ENCODE results near the gene PCBP2.
A peak's percentile ranks its signal among the peaks of the same experiment; 100 is the strongest.
"Not testable (repeated sequence)": the region's sequence is repeated elsewhere in the genome, so short reads cannot be mapped to it uniquely, and the experiment has no call there.

PCBP2 gene

DNA sequence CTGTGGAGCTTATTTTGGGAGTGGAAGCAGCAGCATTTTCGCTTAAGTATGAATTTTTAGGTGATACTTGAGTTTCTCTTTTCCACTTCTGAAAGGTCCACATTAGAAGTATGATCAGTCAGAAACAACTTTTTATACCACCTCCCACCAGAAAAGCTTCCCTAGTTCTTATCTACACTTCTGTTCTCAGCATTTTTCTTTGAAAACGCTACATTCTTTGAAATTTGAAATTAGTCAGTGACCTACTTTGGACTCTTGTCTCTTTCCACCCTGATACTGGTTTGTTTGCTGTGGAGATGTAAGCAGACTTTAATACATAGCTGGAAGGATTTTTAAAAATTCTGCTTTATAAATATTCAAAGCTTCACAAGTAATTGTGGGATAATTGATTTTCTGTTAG is 22.2 kb downstream of the PCBP2 start:
- no peak for DNase-seq

DNA sequence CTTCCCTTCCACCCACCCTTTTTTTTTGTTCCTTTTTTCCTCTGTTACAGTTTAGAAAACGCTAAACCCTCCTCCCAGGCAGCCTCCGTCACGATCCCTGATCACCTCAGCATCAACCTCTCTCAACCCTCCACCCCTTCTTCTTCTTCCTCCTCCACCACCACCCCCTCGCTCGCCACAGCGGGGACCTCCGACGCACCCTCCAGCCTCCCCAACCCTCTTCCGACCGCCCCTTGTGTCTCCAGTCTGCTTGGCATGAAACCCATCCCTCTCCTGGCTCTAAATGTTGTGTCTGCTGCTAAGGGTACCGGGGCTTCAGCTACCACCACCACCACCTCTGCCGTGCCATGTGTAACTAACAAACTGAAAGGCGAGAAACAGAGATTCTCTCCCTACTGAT is 22.9 kb downstream of the PCBP2 start:
- no peak for DNase-seq

DNA sequence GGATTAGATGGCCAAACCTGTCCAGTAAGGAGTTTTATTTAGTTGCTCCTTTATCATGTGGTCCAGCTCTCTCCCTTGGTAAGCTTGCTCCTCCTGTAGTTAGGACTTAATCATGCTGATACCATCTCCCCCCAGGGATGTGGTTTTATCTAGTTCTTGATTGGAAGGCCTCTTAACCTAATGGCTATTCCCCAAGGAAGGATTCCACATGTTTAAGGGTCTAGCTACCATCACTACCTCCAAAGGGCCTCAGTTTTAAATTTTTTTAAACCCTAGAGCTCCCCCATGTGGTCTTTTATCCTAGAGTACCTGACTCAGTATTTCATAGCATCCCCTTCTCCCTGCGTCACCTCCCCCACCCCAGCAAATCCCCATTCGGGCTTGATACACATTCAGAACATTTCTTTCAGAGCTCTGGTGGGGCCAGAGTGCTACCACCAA is 24.9 kb downstream of the PCBP2 start:
- DNase-seq: no peak

DNA sequence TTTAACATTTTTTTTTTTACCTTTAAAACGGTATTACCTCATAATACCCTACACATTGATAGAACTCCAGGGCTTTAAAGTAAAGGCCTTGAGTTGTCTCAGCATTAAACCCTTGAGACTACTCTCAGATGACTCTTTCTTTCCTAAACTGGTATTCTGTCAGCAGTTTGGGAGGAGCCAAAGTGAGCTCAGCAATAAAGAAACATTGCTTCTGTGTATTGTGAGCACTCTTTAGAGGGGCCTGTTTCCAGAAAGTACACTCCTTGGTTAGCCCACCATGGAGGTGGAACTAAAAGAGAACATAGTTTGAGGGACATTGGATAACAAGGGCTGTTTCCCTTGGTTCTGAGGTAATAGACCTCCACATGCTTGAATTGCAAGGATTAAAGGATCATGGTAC is 27.0 kb downstream of the PCBP2 start:
- DNase-seq: no peak

DNA sequence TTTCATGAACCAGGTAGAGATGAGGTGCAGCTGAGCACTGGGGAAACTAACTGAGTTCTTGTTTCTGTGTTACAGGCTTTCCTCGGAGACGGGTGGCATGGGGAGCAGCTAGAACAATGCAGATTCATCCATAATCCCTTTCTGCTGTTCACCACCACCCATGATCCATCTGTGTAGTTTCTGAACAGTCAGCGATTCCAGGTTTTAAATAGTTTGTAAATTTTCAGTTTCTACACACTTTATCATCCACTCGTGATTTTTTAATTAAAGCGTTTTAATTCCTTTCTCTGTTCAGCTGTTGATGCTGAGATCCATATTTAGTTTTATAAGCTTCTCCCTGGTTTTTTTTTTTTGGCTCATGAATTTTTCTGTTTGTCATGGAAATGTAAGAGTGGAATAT is 27.4 kb downstream of the PCBP2 start:
- no peak for DNase-seq

DNA sequence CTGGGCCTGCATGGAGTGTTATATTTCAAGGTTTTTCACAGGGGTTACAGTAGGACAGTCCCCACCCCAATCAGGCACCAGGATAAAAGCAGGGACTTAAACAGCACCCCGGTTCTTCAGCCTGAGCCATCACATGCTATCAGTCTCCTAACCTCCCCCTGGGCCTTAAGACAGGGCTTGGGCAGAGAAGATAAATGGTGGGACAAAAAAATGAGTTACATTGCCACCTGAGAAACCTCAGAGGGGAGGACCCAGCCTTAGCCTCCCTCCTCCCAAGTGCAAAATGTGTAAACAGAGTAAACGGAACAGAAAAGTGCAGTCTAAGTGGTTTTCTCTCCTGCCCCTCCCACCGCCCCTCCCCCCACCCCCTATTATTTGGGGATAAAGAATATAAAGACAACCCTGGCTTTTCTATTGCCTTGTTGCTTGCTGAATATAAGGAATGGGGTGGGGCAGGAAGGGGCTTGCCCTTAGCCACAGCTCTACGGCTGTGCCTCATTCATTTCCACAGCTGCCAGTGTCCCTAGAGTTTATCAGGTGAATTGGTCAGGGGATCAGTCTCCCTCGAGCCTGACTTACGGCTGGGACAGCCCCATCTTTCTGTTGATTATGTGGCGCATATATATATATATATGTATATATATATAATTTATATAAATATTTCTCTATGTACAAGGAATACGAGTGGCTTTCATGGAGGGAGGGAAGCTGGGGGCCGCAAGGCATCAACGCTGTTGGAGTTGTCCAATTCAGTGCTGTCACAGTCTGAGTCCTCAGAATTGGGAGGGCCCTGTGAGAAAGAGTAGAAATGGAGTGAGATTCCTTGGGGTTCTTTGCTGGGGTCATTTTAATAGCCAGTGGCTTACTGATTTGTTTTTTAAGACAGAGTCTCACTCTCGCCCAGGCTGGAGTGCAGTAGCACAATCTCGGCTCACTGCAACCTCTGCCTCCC is 28.9 kb downstream of the PCBP2 start:
- no peak for DNase-seq

DNA sequence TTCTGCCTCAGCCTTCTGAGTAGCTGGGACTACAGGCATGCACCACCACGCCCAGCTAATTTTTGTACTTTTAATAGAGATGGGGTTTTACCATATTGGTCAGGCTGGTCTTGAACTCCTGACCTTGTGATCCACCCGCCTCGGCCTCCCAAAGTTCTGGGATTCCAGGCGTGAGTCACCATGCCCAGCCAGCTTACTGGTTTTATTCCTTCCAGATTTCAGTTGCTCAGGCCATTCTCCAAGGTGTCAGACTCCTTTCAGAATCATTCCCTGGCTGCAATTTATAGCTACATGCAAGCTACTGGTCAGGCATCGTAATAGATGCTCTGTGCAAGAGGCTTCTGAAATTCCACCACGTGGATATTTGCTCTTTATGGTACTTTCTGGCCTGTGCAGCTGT is 29.6 kb downstream of the PCBP2 start:
- not testable (repeated sequence) for DNase-seq

DNA sequence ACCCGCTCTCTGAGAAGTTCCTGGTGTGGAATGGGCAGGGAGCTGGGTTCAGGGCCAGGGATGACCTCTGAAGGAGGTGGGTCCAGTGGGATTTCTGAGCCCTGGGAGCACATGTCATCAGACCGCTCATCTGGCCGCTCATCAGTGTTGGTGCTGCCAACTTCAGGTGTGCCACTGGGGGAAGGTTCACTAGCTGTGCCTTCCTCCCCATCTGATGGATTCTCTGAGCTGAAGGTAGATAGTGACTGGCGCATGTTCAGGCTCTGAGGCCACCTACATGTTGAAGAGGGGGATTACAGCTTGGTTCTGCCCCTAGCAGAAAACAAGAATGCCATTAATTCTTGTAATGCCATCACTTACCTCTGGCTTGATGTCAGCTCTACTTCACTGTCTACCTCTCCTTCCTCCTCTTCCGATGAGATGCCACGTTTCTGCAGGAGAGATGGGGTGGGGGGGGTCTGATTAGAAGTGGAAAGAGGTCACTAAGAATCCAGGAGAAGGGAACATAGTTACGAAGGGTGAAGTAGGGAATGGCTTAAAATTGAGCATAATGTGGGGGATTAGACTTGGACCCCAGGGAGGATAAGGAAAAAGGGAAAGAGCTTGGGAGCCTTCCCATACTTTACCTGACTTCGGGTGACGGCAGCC is 30.2 kb downstream of the PCBP2 start:
- no peak for DNase-seq

DNA sequence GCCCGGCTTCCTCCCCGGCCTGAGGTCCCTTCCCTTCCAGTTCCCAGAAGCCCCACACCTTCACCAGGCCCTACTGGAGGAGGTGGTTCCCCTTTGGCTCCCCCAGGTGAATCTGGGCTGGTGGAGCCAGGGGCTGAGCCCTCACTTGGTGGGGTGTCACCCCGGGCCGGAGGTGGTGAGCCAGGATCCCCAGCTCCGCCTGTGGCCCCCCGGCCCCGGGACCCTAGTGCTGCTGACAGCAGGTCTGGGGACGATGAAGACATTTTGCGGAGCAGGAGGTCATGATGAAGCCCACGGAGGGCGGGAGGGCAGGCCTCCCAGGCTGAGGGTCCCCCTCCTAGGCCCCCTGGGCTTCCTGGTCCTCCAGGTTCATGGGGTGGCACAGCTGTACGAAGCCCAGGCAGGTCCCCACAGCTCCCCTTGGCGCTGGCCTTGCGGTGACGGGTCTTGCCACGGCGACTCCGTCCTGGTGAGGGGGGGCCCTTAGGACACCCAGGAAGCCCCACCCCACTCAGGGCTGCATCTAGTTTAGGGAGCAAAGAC is 30.8 kb downstream of the PCBP2 start:
- no peak for DNase-seq

DNA sequence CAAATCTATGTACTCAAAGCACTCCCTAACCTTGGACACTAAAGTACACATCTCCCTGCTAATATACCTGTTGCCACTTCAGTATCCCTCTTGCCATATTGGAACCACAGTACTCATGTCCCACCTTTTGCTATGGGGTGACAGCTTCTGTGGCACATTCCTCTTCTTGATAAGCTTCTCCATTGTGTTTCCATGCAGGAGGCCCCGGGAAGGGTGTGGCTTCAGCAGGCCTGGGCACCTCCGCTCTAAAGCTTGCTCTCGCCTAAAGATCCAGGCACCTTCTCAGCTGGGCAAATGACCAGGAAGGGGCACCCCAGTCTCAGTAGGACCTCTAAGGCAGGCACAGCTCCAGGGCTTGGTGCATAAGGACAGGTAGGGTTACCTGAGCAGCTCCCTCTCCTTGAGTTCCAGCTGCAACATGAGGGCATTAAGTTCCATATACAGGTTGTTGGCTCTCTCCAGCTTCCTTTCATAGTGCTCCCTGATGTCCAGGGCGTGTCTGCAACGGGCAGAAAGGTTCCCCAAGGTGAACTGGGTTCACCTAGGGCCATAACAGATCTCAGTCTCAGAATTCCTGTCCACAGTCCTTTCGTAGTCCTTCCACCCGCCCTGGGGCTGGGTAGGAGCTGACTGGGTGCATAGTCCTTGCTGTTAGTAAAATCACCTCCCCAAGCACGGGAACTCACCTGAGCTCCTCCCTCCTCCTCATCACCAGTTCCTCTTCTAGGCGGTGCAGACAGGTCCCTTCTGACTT is 31.5 kb downstream of the PCBP2 start:
- DNase-seq: no peak

DNA sequence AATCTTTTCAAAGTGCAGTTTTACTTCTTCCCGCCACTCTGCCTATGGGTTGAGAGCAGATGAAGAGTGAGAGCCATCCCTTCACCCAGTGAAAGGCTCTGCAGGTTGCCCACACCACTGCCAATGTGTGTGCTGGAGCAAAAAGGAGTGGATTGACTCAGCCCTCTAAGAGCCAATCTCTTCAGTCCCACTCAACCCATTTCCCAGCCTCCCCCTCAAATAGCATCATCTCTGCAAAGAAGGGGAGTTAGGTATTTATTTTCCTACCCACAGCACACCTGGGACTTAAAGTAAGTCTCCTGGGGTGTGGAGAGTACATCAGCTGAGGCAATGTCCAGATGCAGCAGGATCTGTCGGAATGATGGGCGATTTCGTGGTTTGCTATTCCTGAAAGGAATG is 32.1 kb downstream of the PCBP2 start:
- DNase-seq: no peak

DNA sequence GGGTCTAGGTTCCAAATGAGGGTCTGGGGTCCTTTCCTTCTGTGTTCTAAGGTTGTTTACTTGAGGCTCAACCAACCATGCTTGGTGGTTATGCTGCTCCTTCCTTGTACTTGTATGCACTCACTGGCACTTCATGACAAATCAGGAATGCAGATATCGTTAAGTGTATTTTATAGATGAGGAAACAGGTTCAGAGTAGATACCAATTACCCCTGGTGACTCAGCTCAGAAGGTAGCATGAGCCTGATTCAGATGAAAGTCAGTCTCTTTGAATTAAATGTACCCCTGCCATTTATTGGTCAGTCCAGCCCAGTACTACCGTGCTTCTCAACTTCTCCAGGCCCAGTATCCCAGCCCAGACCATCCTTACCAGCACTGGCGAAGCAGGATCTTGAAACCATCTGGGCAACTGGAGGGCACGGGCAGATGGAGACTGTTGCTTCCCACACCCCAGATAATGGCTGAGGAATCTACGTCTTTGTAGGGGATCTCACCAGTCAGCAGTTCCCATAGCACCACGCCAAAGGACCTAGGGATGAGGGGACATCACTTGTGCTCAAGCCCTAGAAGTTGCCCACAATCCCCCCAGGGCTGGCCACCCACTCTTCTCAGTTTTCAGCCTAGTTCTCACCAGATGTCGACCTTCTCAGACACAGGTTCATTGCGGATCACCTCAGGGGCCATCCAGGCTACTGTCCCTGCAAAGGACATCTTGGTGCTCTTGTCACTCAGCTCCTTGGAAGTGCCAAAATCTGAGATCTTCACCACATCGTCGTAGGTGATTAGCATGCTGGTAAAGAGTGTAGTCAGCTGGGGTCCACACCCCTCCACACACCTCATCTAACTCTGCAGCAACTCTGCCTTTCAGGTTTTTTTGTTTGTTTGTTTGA is 33.0 kb downstream of the PCBP2 start:
- DNase-seq: no peak

DNA sequence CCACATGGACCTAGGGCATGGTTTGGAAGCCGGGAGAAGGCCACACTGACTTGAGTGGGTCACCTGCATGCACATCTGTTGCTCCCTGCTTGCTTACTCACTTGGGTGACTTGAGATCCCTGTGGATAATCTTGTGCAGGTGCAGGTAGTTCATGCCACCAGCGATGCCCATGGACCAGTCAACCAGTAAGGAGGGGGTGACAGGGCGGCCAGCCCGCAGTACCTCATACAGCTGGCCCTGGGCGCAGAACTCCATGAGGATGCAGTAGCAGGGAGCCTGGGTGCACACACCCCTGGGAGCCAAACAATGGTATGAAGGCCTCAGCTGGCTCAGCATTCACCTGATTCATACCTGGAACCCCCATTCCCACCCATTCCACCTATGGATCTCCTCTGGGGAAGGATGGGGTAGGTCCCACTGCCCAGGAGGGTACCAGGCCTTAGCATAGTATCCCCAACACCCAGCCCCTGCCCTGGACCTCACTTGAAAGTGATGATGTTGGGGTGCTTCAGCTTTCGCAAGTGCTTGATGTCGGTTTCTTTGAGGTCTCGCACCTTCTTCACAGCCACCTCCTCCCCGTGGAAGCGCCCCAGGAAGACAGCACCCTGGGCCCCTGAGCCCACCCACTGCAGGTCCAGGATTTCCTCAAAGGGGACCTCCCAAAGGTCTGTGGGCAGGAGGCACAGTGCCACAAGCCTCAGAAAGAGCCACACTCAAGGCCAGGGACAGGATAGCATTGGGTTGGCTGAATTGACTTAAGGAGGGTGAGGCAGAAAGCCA is 34.2 kb downstream of the PCBP2 start:
- no peak for DNase-seq

DNA sequence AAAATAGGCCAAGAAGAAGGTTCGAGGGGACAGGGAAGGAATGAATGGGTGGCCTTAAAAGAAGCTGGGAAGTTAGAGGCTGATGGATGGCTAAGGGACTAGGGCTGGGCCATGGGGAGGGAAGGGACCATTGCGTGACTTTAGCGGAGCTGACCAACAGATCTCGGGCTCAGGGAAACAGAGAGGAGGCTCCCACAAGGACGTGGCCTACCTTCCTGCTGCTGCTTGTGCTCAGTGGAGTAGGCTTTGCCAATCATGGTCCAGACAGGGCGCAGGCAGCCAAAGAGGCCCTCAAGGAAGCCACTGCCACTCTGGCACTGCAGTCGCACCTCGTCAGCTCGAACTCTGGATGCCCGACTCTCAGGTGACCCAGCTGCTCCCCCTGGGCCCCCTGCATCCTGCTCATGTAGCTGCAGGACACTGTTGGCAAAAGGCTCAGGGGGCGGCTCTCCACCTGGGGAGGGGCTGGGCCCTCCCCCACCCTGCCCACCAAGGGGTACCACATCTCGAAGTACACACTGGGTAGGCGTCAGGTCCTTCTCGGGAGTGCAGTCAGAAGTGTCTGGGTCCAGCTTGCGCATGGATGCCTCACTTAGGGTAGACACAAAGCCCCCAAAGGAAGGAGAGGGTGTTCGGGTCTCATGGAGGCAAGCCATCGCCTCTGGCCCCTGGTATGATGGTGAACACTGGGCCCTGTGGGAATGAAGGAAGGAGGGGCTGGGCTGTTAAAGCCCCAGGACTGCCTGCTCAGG is 35.0 kb downstream of the PCBP2 start:
- no peak for DNase-seq

DNA sequence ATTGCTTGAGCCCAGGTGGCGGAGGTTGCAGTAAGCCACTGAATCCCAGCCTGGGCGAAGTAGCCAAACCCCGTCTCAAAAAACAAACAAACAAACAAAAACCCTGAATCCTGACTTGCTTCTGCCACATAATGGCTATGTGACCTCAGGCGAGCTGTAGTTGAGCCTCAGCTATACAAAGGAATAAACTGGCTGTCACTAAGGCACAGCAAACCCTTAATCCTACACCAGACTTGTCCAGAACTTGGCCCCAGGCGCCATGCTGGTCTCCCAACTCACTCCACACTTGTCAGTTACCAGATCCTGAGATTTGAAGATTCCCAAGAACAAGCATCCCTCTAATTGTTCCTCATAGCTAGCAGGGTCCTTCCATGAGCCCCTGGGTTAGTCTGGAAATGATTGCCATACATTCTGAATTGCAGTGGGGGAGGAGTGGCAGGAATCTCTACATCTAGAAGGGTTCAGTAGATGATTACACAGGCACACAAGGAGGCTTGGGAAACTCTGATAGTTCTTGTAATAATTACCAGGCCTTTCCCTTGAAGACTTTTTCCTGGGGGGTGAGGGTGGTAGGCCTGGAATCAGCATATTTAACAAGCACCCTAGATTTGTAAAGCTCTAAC is 37.5 kb downstream of the PCBP2 start:
- no peak for DNase-seq

DNA sequence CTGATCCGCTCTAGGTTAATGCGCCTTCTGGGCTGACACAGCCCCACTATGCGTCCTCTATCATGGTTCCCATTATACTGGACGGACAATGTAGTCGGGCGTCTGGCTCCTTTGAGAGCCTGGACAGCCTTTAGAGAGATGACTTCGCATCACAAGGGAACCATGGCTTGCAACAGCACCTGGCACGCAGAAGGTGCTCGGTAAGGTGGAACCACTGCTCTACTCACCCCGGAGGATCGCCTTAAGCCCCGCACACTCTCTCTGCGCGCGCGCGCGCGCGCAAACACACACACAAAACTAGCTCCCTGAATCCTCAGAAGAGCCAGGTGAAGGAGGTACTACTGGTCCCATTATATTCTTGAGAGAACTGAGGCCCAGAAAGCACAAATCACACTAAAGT is 40.3 kb downstream of the PCBP2 start:
- peak; percentile 16 for DNase-seq

DNA sequence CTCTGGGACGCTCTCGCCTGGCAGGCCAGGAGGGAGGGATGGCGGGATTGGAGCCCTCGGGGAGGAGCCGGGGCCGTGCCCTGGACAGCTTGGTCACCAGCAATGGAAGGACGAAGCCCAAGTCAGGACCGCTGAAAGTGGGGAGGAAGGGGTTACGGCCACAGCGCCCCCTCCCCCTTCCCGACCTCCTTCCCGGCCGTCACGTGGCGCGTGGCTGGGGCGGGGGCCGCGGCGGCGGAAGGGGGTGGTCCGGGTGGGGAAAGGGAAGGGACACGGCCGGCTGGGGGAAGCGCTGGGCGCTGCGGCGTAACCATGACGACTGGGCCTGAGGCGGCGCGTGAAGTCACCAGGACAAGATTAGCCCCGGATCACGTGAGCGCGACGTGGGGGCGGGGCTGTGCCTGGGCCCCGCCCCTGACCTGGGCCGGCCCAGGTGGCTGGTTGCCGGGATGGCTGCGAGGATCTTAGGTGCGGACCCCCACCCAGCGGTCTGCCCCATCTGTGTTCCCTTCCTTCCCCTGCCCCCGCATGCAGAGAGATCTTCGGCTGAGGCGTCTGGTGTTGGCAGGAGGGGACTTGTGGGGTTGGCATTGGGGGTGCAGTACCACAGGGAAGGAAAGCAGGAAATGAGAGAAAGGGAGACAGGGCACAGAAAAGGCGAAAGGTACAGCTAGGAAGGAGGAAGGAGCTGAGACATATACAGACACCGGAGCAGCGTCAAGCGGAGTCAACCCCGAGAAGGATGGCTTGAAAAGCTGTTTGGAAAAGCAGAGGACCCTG is 41.1 kb downstream of the PCBP2 start:
- peak; percentile 95 for DNase-seq

DNA sequence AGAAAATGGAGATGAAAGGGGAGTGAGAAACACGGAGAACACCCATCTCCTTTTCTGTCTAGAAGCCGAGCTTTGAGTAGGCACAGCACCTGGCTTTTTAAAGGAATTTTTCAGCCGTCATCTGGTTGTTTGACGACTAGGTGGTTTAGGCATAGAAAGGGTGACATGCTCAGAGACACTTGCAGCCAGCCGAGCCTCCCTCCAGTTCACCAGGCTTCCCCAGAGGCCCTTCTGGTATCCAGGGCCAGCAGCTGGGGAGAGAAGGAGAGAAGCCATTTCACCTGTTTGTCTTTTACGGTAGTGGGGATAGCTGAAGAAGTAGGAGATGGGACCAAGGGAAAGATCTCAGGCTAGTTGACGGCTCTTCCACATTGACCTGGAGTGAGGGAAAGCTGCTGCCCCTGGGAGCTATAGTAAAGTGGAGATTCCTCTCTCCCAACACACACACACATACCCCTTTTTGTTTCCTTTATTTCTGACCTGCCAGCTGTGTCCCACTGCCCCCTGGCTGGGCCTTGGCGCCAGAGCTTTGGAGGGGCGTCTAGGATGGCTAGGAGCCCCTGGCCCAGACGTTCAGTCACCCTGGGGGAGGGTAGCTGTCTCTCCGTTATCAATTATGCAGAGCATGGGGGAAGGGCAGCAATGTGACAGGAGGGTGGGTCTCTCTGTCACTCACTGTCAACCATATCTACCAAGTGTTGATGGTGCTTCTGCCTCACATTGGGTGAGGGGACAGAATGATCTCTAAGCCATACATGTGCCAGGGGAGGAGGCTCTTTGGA is 41.9 kb downstream of the PCBP2 start:
- peak; percentile 26 for DNase-seq
